ENCODE measurements around the gene FERMT1. TPM values are rescaled to one million over a fixed set of nuclear protein-coding genes. Genes with fewer than 3 reads are reported as not detected.

Gene FERMT1
- polyA plus RNA-seq, 1 donor (not counting 4 experiments of a cell fraction or from before 2014, with no cell fraction given), result 134 TPM

DNA sequence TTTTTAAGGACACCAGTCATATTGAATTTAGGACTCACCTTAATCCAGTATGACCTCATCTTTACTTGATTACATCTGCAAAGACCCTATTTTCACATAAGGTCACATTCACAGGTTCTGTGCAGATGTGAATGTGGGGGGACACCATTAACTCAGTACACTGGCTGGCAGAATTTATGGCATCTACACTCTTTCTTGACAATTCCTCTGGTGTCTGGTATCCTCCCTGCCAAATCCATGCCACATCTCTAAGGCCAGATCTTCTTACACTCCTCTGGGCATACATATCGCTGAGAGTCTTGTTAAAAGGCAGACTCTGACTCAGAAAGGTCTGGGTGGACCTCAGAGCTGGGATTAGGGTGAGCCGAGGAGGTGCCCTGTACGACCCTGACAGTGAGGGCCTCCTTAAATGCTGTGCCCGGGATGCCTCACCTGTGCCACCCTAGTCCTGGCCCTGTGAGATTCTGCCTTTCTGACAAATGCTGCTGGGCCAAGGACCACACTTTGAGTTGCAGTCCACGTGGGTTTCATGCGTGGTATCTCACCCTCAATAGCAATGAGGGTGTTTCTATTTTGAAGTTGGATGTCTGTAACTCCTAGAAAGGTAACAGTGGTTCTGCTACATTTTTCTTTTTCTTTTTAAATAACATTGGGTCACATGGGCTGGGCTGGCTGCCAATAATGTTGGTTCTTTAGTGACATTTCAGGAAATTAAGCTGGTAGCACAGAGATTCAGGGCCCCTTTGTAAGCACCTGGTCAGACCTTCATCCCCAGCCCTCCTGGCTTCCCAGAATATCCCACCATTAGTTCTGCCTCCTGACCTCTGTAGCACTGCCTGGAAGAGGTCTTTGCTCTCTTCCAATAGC is 51.8 kb downstream of the FERMT1 start:
- Histone ChIP-seq H3K36me3 (ENCODE audit: control insufficient read depth in 2 of 2, extremely low read depth in 1 of 2, insufficient read depth in 2 of 2, low read length in 2 of 2) (peaks cover 21 to 33% of the 10 kb centered on the region in 2 experiments), H3K27me3 (ENCODE audit: control insufficient read depth, extremely low read depth, insufficient read depth, low read length) (no peaks in the 10 kb centered on the region), H2AFZ (ENCODE audit: control insufficient read depth, low read length) (no peak overlapping the region), H3K9me1 (ENCODE audit: control insufficient read depth, extremely low read depth, insufficient read depth, low read length) (peaks cover 2% of the 10 kb centered on the region), H3K4me1 (ENCODE audit: control insufficient read depth, extremely low read depth, insufficient read depth, low read length) (no peaks in the 10 kb centered on the region), H4K20me1 (ENCODE audit: control insufficient read depth, extremely low read depth, insufficient read depth, low read length) (no peaks in the 10 kb centered on the region), H3K27ac (ENCODE audit: control insufficient read depth, insufficient read depth, low read length) (no peak overlapping the region), H3K9me3 (ENCODE audit: control insufficient read depth, low read depth, low read length) (no peaks in the 10 kb centered on the region), H3K4me2 (ENCODE audit: control insufficient read depth, extremely low read depth, insufficient read depth, low read depth, low read length) (no peak overlapping the region), H3K79me2 (ENCODE audit: control insufficient read depth, insufficient read depth, low read length) (no peaks in the 10 kb centered on the region), H3K9ac (ENCODE audit: control insufficient read depth, extremely low read depth, insufficient read depth, low read length) (no peak overlapping the region), H3K4me3 (ENCODE audit: control insufficient read depth in 2 of 3, extremely low read depth in 1 of 3, insufficient read depth in 2 of 3, low read depth in 1 of 3, low read length in 3 of 3) (no peak overlapping the region)
- dilution Hi-C loops (cut with MboI; ENCODE audit: extremely low pct_ligation_motif_present, low sequenced_read_pairs), result no loop called here
- DNase-seq (ENCODE audit: low read depth, low spot score) (no peak), FAIRE-seq (no peak)
- no peak for TF ChIP-seq EZH2 (IDR thresholded peaks at IDR 0.05; ENCODE audit: low read length)
- TF ChIP-seq, protein P1, sequence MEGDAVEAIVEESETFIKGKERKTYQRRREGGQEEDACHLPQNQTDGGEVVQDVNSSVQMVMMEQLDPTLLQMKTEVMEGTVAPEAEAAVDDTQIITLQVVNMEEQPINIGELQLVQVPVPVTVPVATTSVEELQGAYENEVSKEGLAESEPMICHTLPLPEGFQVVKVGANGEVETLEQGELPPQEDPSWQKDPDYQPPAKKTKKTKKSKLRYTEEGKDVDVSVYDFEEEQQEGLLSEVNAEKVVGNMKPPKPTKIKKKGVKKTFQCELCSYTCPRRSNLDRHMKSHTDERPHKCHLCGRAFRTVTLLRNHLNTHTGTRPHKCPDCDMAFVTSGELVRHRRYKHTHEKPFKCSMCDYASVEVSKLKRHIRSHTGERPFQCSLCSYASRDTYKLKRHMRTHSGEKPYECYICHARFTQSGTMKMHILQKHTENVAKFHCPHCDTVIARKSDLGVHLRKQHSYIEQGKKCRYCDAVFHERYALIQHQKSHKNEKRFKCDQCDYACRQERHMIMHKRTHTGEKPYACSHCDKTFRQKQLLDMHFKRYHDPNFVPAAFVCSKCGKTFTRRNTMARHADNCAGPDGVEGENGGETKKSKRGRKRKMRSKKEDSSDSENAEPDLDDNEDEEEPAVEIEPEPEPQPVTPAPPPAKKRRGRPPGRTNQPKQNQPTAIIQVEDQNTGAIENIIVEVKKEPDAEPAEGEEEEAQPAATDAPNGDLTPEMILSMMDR (optimal IDR thresholded peaks at IDR 0.05 in 1 of 3, IDR thresholded peaks at IDR 0.05 in 1 of 3, conservative IDR thresholded peaks at IDR 0.05 in 1 of 3; ENCODE audit: extremely low read depth in 1 of 3, insufficient read depth in 2 of 3, low read length in 3 of 3), result no peak

DNA sequence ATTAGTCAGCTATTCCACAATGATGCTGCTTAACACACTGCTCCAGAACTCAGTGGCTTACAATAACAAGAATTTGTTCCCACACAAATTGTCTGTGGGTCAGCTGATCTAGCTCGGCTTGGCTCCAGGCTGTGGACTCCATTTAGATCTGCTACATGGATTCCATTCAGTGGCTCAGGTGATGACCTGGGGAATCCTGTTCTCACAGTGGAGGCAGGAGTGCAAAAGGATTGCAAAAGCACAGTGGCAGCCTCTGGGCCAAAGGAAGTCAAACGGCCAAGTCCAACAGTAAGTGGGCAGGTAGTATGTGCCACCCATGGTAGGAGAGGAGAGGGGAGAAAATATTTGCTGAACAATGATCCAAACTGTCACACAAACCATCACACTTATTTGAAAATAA is 53.2 kb downstream of the FERMT1 start:
- no peaks in the 10 kb centered on the region for H3K79me2 ChIP-seq (ENCODE audit: control insufficient read depth, insufficient read depth, low read length)
- H3K4me1 ChIP-seq (ENCODE audit: control insufficient read depth, extremely low read depth, insufficient read depth, low read length), result no peaks in the 10 kb centered on the region
- FAIRE-seq (no peak), DNase-seq (ENCODE audit: low read depth, low spot score) (no peak)
- no peak overlapping the region for H2AFZ ChIP-seq (ENCODE audit: control insufficient read depth, low read length)
- H3K27ac ChIP-seq (ENCODE audit: control insufficient read depth, insufficient read depth, low read length), result no peak overlapping the region
- peaks cover 2% of the 10 kb centered on the region for H3K9me1 ChIP-seq (ENCODE audit: control insufficient read depth, extremely low read depth, insufficient read depth, low read length)
- H3K27me3 ChIP-seq (ENCODE audit: control insufficient read depth, extremely low read depth, insufficient read depth, low read length), result no peaks in the 10 kb centered on the region
- H3K9ac ChIP-seq (ENCODE audit: control insufficient read depth, extremely low read depth, insufficient read depth, low read length), result no peak overlapping the region
- dilution Hi-C loops (cut with MboI; ENCODE audit: extremely low pct_ligation_motif_present, low sequenced_read_pairs), result no loop called here
- H3K4me2 ChIP-seq (ENCODE audit: control insufficient read depth, extremely low read depth, insufficient read depth, low read depth, low read length), result no peak overlapping the region
- no peaks in the 10 kb centered on the region for H3K9me3 ChIP-seq (ENCODE audit: control insufficient read depth, low read depth, low read length)
- H4K20me1 ChIP-seq (ENCODE audit: control insufficient read depth, extremely low read depth, insufficient read depth, low read length), result no peaks in the 10 kb centered on the region
- H3K4me3 ChIP-seq (ENCODE audit: control insufficient read depth in 2 of 3, extremely low read depth in 1 of 3, insufficient read depth in 2 of 3, low read depth in 1 of 3, low read length in 3 of 3), result no peak overlapping the region
- TF ChIP-seq, protein P1 (optimal IDR thresholded peaks at IDR 0.05 in 1 of 3, IDR thresholded peaks at IDR 0.05 in 1 of 3, conservative IDR thresholded peaks at IDR 0.05 in 1 of 3; ENCODE audit: extremely low read depth in 1 of 3, insufficient read depth in 2 of 3, low read length in 3 of 3), result no peak
- TF ChIP-seq EZH2 (IDR thresholded peaks at IDR 0.05; ENCODE audit: low read length), result no peak
- peaks cover 13 to 30% of the 10 kb centered on the region in 2 experiments for H3K36me3 ChIP-seq (ENCODE audit: control insufficient read depth in 2 of 2, extremely low read depth in 1 of 2, insufficient read depth in 2 of 2, low read length in 2 of 2)

Data from keratinocyte (primary cell).